ENCODE results near the gene TMEM176A.

GRCh38 chr7:150800581-150801241, at the start of gene TMEM176A:
- TF ChIP-seq POLR2AphosphoS5 (IDR thresholded peaks at IDR 0.05; ENCODE audit: low read depth, low read length) (no peak), POLR2A (IDR thresholded peaks at IDR 0.05; ENCODE audit: low read depth, low read length) (no peak)

Measured in GM12891 (cell line).